OCI-LY3 (cell line): ENCODE data around the gene PEX7.

Experiments used
- EZH2phosphoT487 ChIP-seq: fragments of 200-600 bp; shearing (Covaris generic); IDR thresholded peaks from 2 replicates; pipeline ENCODE4 v1.6.1; 2018; ENCODE audit warnings: antibody characterized with exemption, mixed run types, low read depth
- TF ChIP-seq, protein P1 (sequence below): fragments of 200-600, 300-600 bp; sonication (generic); IDR thresholded peaks from 2 replicates; pipeline ENCODE4 v1.5.1; 2014; ENCODE audit warnings: antibody characterized with exemption, low read length, low read depth

DNA sequence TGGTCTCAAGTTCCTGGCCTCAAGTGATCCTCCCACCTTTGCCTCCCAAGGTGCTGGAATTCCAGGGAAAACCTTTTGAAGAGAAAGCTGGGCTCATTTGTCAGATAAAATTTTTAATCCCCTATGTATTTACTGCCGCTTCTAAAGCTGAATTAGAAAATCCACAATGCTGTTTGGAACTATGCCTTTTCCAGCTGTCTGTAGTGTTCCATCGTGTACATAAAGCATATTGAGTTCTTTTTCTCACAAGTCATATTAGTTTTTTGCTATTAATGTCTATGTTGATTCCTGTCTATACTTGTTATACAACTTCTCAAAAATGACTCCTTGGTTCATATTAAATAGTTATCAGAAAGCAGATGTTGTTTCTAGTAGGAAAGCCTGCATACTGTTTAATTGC is 47.1 kb downstream of the PEX7 start:
- TF ChIP-seq, protein P1, sequence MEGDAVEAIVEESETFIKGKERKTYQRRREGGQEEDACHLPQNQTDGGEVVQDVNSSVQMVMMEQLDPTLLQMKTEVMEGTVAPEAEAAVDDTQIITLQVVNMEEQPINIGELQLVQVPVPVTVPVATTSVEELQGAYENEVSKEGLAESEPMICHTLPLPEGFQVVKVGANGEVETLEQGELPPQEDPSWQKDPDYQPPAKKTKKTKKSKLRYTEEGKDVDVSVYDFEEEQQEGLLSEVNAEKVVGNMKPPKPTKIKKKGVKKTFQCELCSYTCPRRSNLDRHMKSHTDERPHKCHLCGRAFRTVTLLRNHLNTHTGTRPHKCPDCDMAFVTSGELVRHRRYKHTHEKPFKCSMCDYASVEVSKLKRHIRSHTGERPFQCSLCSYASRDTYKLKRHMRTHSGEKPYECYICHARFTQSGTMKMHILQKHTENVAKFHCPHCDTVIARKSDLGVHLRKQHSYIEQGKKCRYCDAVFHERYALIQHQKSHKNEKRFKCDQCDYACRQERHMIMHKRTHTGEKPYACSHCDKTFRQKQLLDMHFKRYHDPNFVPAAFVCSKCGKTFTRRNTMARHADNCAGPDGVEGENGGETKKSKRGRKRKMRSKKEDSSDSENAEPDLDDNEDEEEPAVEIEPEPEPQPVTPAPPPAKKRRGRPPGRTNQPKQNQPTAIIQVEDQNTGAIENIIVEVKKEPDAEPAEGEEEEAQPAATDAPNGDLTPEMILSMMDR: no peak
- TF ChIP-seq EZH2phosphoT487: no peak
